ENCODE measurements around the gene PYROXD2.
"Not testable (repeated sequence)": the region's sequence is repeated elsewhere in the genome, so short reads cannot be mapped to it uniquely, and the experiment has no call there.

PYROXD2 gene

GRCh38 chr10:98344589-98345038 is 70.4 kb downstream of the PYROXD2 start:
- H2BK12ac ChIP-seq (ENCODE audit: low read length): no peak overlapping the region
- DNase-seq (ENCODE audit: low spot score): no peak
- H2AFZ ChIP-seq (ENCODE audit: low read length): no peak overlapping the region
- no peak overlapping the region for H3K4me2 ChIP-seq (ENCODE audit: insufficient read depth, low read length, poor library complexity, severe bottlenecking)
- no peak overlapping the region for H3K4me3 ChIP-seq (ENCODE audit: low read length in 2 of 2)
- no peak overlapping the region for H2BK5ac ChIP-seq (ENCODE audit: low read length)
- peaks cover 6 to 8% of the 10 kb centered on the region in 2 donors for H3K9me3 ChIP-seq (replicated peaks in 1 of 2; ENCODE audit: control insufficient read depth in 2 of 2, insufficient read depth in 1 of 2, low read depth in 1 of 2, low read length in 2 of 2)
- no peak overlapping the region for H4K8ac ChIP-seq (ENCODE audit: low read depth, low read length)
- H4K91ac ChIP-seq (ENCODE audit: low read depth, low read length, poor library complexity): no peak overlapping the region
- no peaks in the 10 kb centered on the region for H3K79me1 ChIP-seq (ENCODE audit: low read depth, low read length)
- H3K4ac ChIP-seq (ENCODE audit: low read length): no peak overlapping the region
- no peak overlapping the region for H2BK15ac ChIP-seq (ENCODE audit: low read length)
- H3K14ac ChIP-seq (ENCODE audit: low read length): no peak overlapping the region
- peaks cover 0 to 3% of the 10 kb centered on the region in 2 donors for H3K4me1 ChIP-seq (ENCODE audit: control insufficient read depth in 2 of 2, insufficient read depth in 1 of 2, low read depth in 1 of 2, low read length in 2 of 2)
- WGBS, 2 donors (ENCODE audit: extremely low coverage in 2 of 2, insufficient read length in 2 of 2, insufficient replicate concordance in 1 of 2): no CpG with 5 or more reads among the region's 6 CpGs
- no peaks in the 10 kb centered on the region for H3K27me3 ChIP-seq (ENCODE audit: control insufficient read depth in 3 of 3, insufficient read depth in 3 of 3, low read depth in 1 of 3, low read length in 3 of 3)
- H3K23ac ChIP-seq (ENCODE audit: low read depth, low read length, poor library complexity): no peak overlapping the region
- H3K27ac ChIP-seq (replicated peaks; ENCODE audit: low read length): no peak overlapping the region
- H3K9ac ChIP-seq (ENCODE audit: low read depth, low read length, poor library complexity): no peak overlapping the region
- no peaks in the 10 kb centered on the region for H3K36me3 ChIP-seq (replicated peaks in 1 of 2; ENCODE audit: control insufficient read depth in 2 of 2, insufficient read depth in 2 of 2, low read length in 2 of 2)
- H2AK5ac ChIP-seq (ENCODE audit: low read depth, low read length): no peak overlapping the region
- H3K18ac ChIP-seq (ENCODE audit: low read length): no peak overlapping the region
- H2BK120ac ChIP-seq (ENCODE audit: low read depth, low read length): no peak overlapping the region

DNA sequence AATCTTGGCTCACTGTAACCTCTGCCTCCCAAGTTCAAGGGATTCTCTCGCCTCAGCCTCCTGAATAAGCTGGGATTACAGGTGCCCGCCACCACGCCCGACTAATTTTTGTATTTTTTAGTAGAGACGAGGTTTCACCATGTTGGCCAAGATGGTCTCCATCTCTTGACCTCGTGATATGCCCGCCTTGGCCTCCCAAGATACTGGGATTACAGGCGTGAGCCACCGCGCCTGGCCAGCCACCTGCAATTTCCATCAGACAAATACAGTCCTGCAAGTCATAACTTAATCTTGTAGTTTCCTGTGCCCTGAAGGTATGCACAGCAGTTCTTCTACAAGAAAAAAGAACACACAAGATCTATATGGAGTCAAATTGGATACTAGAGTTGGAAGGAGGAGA is 73.3 kb downstream of the PYROXD2 start:
- not testable (repeated sequence) for H2AFZ ChIP-seq (ENCODE audit: low read length); H3K27me3 ChIP-seq (ENCODE audit: control insufficient read depth in 3 of 3, insufficient read depth in 3 of 3, low read depth in 1 of 3, low read length in 3 of 3); DNase-seq (ENCODE audit: low spot score); H3K4me3 ChIP-seq (ENCODE audit: low read length in 2 of 2); H2BK5ac ChIP-seq (ENCODE audit: low read length); H3K4me2 ChIP-seq (ENCODE audit: insufficient read depth, low read length, poor library complexity, severe bottlenecking); H2BK120ac ChIP-seq (ENCODE audit: low read depth, low read length); H3K18ac ChIP-seq (ENCODE audit: low read length); H3K9me3 ChIP-seq (replicated peaks in 1 of 2; ENCODE audit: control insufficient read depth in 2 of 2, insufficient read depth in 1 of 2, low read depth in 1 of 2, low read length in 2 of 2); H3K9ac ChIP-seq (ENCODE audit: low read depth, low read length, poor library complexity); H3K4ac ChIP-seq (ENCODE audit: low read length); H3K79me1 ChIP-seq (ENCODE audit: low read depth, low read length); H3K27ac ChIP-seq (replicated peaks; ENCODE audit: low read length); H2BK12ac ChIP-seq (ENCODE audit: low read length); H4K8ac ChIP-seq (ENCODE audit: low read depth, low read length); H2AK5ac ChIP-seq (ENCODE audit: low read depth, low read length); H3K23ac ChIP-seq (ENCODE audit: low read depth, low read length, poor library complexity); H3K36me3 ChIP-seq (replicated peaks in 1 of 2; ENCODE audit: control insufficient read depth in 2 of 2, insufficient read depth in 2 of 2, low read length in 2 of 2); H4K91ac ChIP-seq (ENCODE audit: low read depth, low read length, poor library complexity); H2BK15ac ChIP-seq (ENCODE audit: low read length); H3K4me1 ChIP-seq (ENCODE audit: control insufficient read depth in 2 of 2, insufficient read depth in 1 of 2, low read depth in 1 of 2, low read length in 2 of 2); H3K14ac ChIP-seq (ENCODE audit: low read length)
- no CpG with 5 or more reads among the region's 10 CpGs for WGBS, 2 donors (ENCODE audit: extremely low coverage in 2 of 2, insufficient read length in 2 of 2, insufficient replicate concordance in 1 of 2)

- Histone ChIP-seq H3K27ac (replicated peaks; ENCODE audit: low read length) (no peak overlapping the region), H3K27me3 (ENCODE audit: control insufficient read depth in 3 of 3, insufficient read depth in 3 of 3, low read depth in 1 of 3, low read length in 3 of 3) (peaks cover 0 to 9% (median 0%) of the 10 kb centered on the region in 3 experiments), H4K8ac (ENCODE audit: low read depth, low read length) (no peak overlapping the region), H3K18ac (ENCODE audit: low read length) (peak overlapping the region; percentile 2), H3K9ac (ENCODE audit: low read depth, low read length, poor library complexity) (no peak overlapping the region), H2BK5ac (ENCODE audit: low read length) (no peak overlapping the region), H2BK12ac (ENCODE audit: low read length) (no peak overlapping the region), H3K14ac (ENCODE audit: low read length) (no peak overlapping the region), H3K4me1 (ENCODE audit: control insufficient read depth in 2 of 2, insufficient read depth in 1 of 2, low read depth in 1 of 2, low read length in 2 of 2) (peaks cover 0 to 3% of the 10 kb centered on the region in 2 donors), H3K4me3 (ENCODE audit: low read length in 2 of 2) (no peak overlapping the region), H3K79me1 (ENCODE audit: low read depth, low read length) (no peaks in the 10 kb centered on the region), H3K23ac (ENCODE audit: low read depth, low read length, poor library complexity) (no peak overlapping the region), H2BK15ac (ENCODE audit: low read length) (no peak overlapping the region), H3K4me2 (ENCODE audit: insufficient read depth, low read length, poor library complexity, severe bottlenecking) (no peak overlapping the region), H3K4ac (ENCODE audit: low read length) (no peak overlapping the region), H2BK120ac (ENCODE audit: low read depth, low read length) (no peak overlapping the region), H2AK5ac (ENCODE audit: low read depth, low read length) (no peak overlapping the region), H4K91ac (ENCODE audit: low read depth, low read length, poor library complexity) (no peak overlapping the region), H3K9me3 (replicated peaks in 1 of 2; ENCODE audit: control insufficient read depth in 2 of 2, insufficient read depth in 1 of 2, low read depth in 1 of 2, low read length in 2 of 2) (no peaks in the 10 kb centered on the region), H3K36me3 (replicated peaks in 1 of 2; ENCODE audit: control insufficient read depth in 2 of 2, insufficient read depth in 2 of 2, low read length in 2 of 2) (no peaks in the 10 kb centered on the region), H2AFZ (ENCODE audit: low read length) (no peak overlapping the region)
- no peak for DNase-seq (ENCODE audit: low spot score)
- no CpG with 5 or more reads among the region's 2 CpGs for whole genome bisulfite sequencing, 2 donors (ENCODE audit: extremely low coverage in 2 of 2, insufficient read length in 2 of 2, insufficient replicate concordance in 1 of 2)
These were observed 74.1 kb downstream of the PYROXD2 start for GRCh38 chr10:98340940-98341310.

- H2AK5ac ChIP-seq (ENCODE audit: low read depth, low read length): no peak overlapping the region
- no peak overlapping the region for H3K27ac ChIP-seq (replicated peaks; ENCODE audit: low read length)
- no peak for DNase-seq (ENCODE audit: low spot score)
These were observed 74.6 kb downstream of the PYROXD2 start for GRCh38 chr10:98340261-98340939.

More at GRCh38 chr10:98340261-98340939, 74.6 kb downstream of the PYROXD2 start:
- H3K4ac ChIP-seq (ENCODE audit: low read length): no peak overlapping the region
- H3K23ac ChIP-seq (ENCODE audit: low read depth, low read length, poor library complexity): no peak overlapping the region
- no peak overlapping the region for H3K9ac ChIP-seq (ENCODE audit: low read depth, low read length, poor library complexity)
- H2BK120ac ChIP-seq (ENCODE audit: low read depth, low read length): no peak overlapping the region
- peaks cover 0 to 3% of the 10 kb centered on the region in 2 donors for H3K4me1 ChIP-seq (ENCODE audit: control insufficient read depth in 2 of 2, insufficient read depth in 1 of 2, low read depth in 1 of 2, low read length in 2 of 2)
- H3K4me3 ChIP-seq (ENCODE audit: low read length in 2 of 2): no peak overlapping the region
- no peak overlapping the region for H3K4me2 ChIP-seq (ENCODE audit: insufficient read depth, low read length, poor library complexity, severe bottlenecking)
- H4K91ac ChIP-seq (ENCODE audit: low read depth, low read length, poor library complexity): no peak overlapping the region
- no peak overlapping the region for H3K14ac ChIP-seq (ENCODE audit: low read length)
- no peaks in the 10 kb centered on the region for H3K9me3 ChIP-seq (replicated peaks in 1 of 2; ENCODE audit: control insufficient read depth in 2 of 2, insufficient read depth in 1 of 2, low read depth in 1 of 2, low read length in 2 of 2)
- H2AFZ ChIP-seq (ENCODE audit: low read length): peak overlapping the region; percentile 43
- H2BK15ac ChIP-seq (ENCODE audit: low read length): no peak overlapping the region
- H3K18ac ChIP-seq (ENCODE audit: low read length): no peak overlapping the region
- H2BK5ac ChIP-seq (ENCODE audit: low read length): no peak overlapping the region
- no peak overlapping the region for H4K8ac ChIP-seq (ENCODE audit: low read depth, low read length)
- no peaks in the 10 kb centered on the region for H3K36me3 ChIP-seq (replicated peaks in 1 of 2; ENCODE audit: control insufficient read depth in 2 of 2, insufficient read depth in 2 of 2, low read length in 2 of 2)
- no CpG with 5 or more reads among the region's 8 CpGs for WGBS, 2 donors (ENCODE audit: extremely low coverage in 2 of 2, insufficient read length in 2 of 2, insufficient replicate concordance in 1 of 2)
- no peak overlapping the region for H2BK12ac ChIP-seq (ENCODE audit: low read length)
- no peaks in the 10 kb centered on the region for H3K79me1 ChIP-seq (ENCODE audit: low read depth, low read length)
- peaks cover 0 to 9% (median 0%) of the 10 kb centered on the region in 3 experiments for H3K27me3 ChIP-seq (ENCODE audit: control insufficient read depth in 3 of 3, insufficient read depth in 3 of 3, low read depth in 1 of 3, low read length in 3 of 3)

Measured in neuronal stem cell (in vitro differentiated cells).